Kidney (tissue), 14 donors: ENCODE data around the gene HDGFL1. TPM values are rescaled to one million over a fixed set of nuclear protein-coding genes. Genes with fewer than 3 reads are reported as not detected.

Experiments used
- DNase-seq, 5 donors: peaks; one replicate each; pipeline ENCODE4 v3.0.0-alpha.2; 2013 to 2020
- FAIRE-seq: peaks from 2 replicates; lab custom pipeline; 2012; peaks lifted over from hg19 to GRCh38; lab: Jason Lieb, UNC
- H3K27ac ChIP-seq, 2 donors: one replicate each; pipeline ENCODE4 v1.7.0; 2013; ENCODE audit warnings: low read depth in 2 of 2, low read length in 2 of 2, inconsistent platforms in 1 of 2
- H3K27me3 ChIP-seq: one replicate; pipeline ENCODE4 v1.7.1; 2013; ENCODE audit warnings: low read length, inconsistent platforms; ENCODE audit not compliant: control insufficient read depth, insufficient read depth
- H3K36me3 ChIP-seq, 3 donors: one replicate each; pipeline versions ENCODE4 v1.7.0 to v1.7.1; 2013; ENCODE audit warnings: low read length in 3 of 3, control low read depth in 1 of 3, inconsistent platforms in 1 of 3; ENCODE audit not compliant: insufficient read depth in 3 of 3, control insufficient read depth in 2 of 3
- H3K4me1 ChIP-seq, 3 donors: one replicate each; pipeline versions ENCODE4 v1.7.0 to v1.7.1; 2013; ENCODE audit warnings: low read length in 3 of 3, inconsistent platforms in 1 of 3, low read depth in 1 of 3; ENCODE audit not compliant: control insufficient read depth in 2 of 3, insufficient read depth in 2 of 3
- H3K4me3 ChIP-seq, 3 donors: one replicate each; pipeline versions ENCODE4 v1.7.0 to v1.8.1; 2013; ENCODE audit warnings: low read length in 3 of 3, control low read depth in 1 of 3, inconsistent platforms in 1 of 3
- H3K9ac ChIP-seq, 3 donors: one replicate each; pipeline versions ENCODE4 v1.7.0 to v1.7.1; 2013; ENCODE audit warnings: low read length in 3 of 3, control low read depth in 1 of 3, inconsistent platforms in 1 of 3
- H3K9me3 ChIP-seq, 3 donors: one replicate each; pipeline versions ENCODE4 v1.7.0 to v1.7.1; 2013; ENCODE audit warnings: low read length in 3 of 3, control low read depth in 1 of 3, inconsistent platforms in 1 of 3; ENCODE audit not compliant: control insufficient read depth in 2 of 3, insufficient read depth in 1 of 3
- intact Hi-C: fragments of 100-400 bp; cut with DNase I; formaldehyde crosslinking; loops from one replicate; pipeline ENCODE4 v1.11.1; 2022
- polyA plus RNA-seq: library from polyadenylated mRNA; stranded (reverse); fragments of 350-450 nt; fragmentation: Illumina TruSeq; extraction: RNeasy Lipid Tissue Mini Kit (QIAGEN cat#74804); gene quantifications from one replicate; pipeline ENCODE4 v1.2.3, GENCODE V29; 2014; ENCODE audit warnings: low read depth, low replicate concordance; ENCODE audit not compliant: insufficient read depth
- total RNA-seq: library from RNA; stranded (reverse); fragmentation: NEBNext Ultra II Directional; extraction: Animal tissue kit (Norgen Biotek cat#: 25700); gene quantifications from one replicate; pipeline ENCODE4 v1.2.1, GENCODE V29; 2021
- TF ChIP-seq, protein P1 (sequence below): IDR thresholded peaks from 3 replicates; pipeline ENCODE4 v1.5.1; 2012; ENCODE audit warnings: mild to moderate bottlenecking, moderate library complexity, borderline replicate concordance; ENCODE audit not compliant: insufficient read depth; ENCODE audit errors: extremely low read depth
- donor health status: control.
- donor health status: control.
- donor health status: control.
- donor health status: control.
- donor health status: control.
- donor health status: DM: yes; HTN: yes; CAD: no.
- donor health status: Normal renal cell carcinoma (clear cell type).

Gene HDGFL1
- total and polyA plus RNA-seq, 2 donors from 2014 or later = not detected

DNA sequence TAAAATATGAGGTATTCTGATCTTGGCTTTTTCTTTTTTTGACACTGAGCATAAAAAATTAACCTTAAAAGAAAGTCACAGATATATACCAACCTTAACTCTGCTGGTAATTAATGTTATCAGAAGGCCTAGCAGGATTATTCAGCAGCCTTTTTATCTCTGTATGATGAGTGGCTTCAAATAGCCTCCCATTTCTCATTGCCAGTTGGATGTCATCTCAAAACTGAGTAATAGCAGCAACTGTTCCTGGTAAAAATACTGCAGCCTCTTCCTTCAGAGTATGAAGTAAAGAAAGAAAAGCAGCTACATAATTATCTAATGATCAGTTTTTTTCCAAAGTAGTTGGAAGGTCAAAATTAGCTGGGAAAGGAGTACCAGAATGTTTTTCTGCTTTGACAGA lies 24.9 kb upstream of the HDGFL1 start:
- Histone ChIP-seq H3K9me3 (no peaks in the 10 kb centered on the region), H3K9ac (no peak overlapping the region), H3K27me3 (no peaks in the 10 kb centered on the region), H3K27ac (no peak overlapping the region), H3K4me1 (no peaks in the 10 kb centered on the region), H3K4me3 (no peak overlapping the region), H3K36me3 (no peaks in the 10 kb centered on the region)
- DNase-seq = no peak
- no peak for FAIRE-seq
- TF ChIP-seq, protein P1, sequence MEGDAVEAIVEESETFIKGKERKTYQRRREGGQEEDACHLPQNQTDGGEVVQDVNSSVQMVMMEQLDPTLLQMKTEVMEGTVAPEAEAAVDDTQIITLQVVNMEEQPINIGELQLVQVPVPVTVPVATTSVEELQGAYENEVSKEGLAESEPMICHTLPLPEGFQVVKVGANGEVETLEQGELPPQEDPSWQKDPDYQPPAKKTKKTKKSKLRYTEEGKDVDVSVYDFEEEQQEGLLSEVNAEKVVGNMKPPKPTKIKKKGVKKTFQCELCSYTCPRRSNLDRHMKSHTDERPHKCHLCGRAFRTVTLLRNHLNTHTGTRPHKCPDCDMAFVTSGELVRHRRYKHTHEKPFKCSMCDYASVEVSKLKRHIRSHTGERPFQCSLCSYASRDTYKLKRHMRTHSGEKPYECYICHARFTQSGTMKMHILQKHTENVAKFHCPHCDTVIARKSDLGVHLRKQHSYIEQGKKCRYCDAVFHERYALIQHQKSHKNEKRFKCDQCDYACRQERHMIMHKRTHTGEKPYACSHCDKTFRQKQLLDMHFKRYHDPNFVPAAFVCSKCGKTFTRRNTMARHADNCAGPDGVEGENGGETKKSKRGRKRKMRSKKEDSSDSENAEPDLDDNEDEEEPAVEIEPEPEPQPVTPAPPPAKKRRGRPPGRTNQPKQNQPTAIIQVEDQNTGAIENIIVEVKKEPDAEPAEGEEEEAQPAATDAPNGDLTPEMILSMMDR = no peak
- intact Hi-C loops = no loop called here

DNA sequence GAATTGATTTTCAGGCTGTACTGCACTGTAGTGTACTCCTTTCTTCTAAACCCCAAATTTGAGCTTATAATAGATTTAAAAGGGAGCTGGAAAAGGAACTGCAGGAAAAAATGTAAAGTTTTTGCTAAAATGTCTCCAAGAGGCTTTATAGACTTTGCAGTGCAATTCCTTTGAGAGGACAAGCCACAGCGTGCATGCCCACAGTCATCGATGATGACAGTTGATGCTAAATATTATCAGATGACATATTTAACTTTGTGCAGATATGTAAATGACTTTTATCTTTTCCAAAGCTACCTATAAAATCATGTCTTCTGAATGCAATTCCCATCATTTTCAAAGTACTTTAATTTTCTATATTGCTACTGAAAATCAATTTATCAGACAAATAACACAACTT lies 24.3 kb upstream of the HDGFL1 start:
- TF ChIP-seq, protein P1 = no peak
- Histone ChIP-seq H3K27me3 (no peaks in the 10 kb centered on the region), H3K36me3 (no peaks in the 10 kb centered on the region), H3K9me3 (no peaks in the 10 kb centered on the region), H3K27ac (no peak overlapping the region), H3K4me3 (no peak overlapping the region), H3K4me1 (no peaks in the 10 kb centered on the region), H3K9ac (no peak overlapping the region)
- no peak for DNase-seq
- intact Hi-C loops = no loop called here
- FAIRE-seq = no peak

DNA sequence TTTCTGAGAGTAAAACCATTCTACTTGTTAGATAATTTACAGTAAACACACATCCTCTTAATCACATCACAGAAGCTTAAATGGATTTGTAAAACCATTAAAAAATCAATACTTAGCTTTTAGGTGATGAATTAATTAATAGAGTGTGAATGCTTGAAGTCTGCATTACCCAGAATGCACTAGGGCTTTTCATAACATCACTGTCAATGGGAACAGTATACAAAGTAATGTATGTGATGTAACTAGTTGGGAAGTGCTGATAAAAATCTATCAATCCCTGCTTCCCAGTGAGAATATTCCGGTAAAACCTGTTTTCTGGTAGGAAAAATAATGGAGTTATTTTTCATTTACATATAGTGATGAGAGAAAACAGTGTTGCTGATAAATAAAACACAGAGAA lies 23.1 kb upstream of the HDGFL1 start:
- DNase-seq = no peak
- TF ChIP-seq, protein P1 = no peak
- no peak overlapping the region for H3K4me3 ChIP-seq
- no peak overlapping the region for H3K9ac ChIP-seq
- H3K36me3 ChIP-seq = no peaks in the 10 kb centered on the region
- no peaks in the 10 kb centered on the region for H3K9me3 ChIP-seq
- H3K27me3 ChIP-seq = no peaks in the 10 kb centered on the region
- no peak overlapping the region for H3K27ac ChIP-seq
- no peak for FAIRE-seq
- intact Hi-C loops = no loop called here
- no peaks in the 10 kb centered on the region for H3K4me1 ChIP-seq
